GM21717 (cell line): ENCODE measurements around the gene ENTPD2.

Experiments used
- ATAC-seq: cut with Tn5 transposase; IDR thresholded peaks from one replicate; pipeline ENCODE4 v1.9.1; 2021; ENCODE audit warnings: mild to moderate bottlenecking, moderate library complexity; ENCODE audit not compliant: unreplicated experiment

ENTPD2 gene

GRCh38 chr9:137018761-137019559, 34.9 kb downstream of the ENTPD2 start:
- ATAC-seq, result no peak

- no peak for ATAC-seq
Observed at GRCh38 chr9:137017791-137018497, 35.9 kb downstream of the ENTPD2 start.

GRCh38 chr9:137017071-137017470, 36.8 kb downstream of the ENTPD2 start:
- ATAC-seq, result no peak

- ATAC-seq, result no peak
Observed at GRCh38 chr9:137016436-137016835, 37.4 kb downstream of the ENTPD2 start.

- no peak for ATAC-seq
Observed at GRCh38 chr9:137015976-137016375, 37.9 kb downstream of the ENTPD2 start.

GRCh38 chr9:137015540-137015930, 38.3 kb downstream of the ENTPD2 start:
- no peak for ATAC-seq

GRCh38 chr9:137014776-137015539, 38.9 kb downstream of the ENTPD2 start:
- no peak for ATAC-seq

- ATAC-seq, result no peak
Observed at GRCh38 chr9:137014166-137014565, 39.7 kb downstream of the ENTPD2 start.

GRCh38 chr9:137013571-137013940, 40.3 kb downstream of the ENTPD2 start:
- ATAC-seq, result no peak

GRCh38 chr9:137012694-137013570, 40.9 kb downstream of the ENTPD2 start:
- no peak for ATAC-seq

- ATAC-seq, result no peak
Observed at GRCh38 chr9:137011907-137012675, 41.8 kb downstream of the ENTPD2 start.

- ATAC-seq, result no peak
Observed at GRCh38 chr9:137011156-137011555, 42.7 kb downstream of the ENTPD2 start.

- no peak for ATAC-seq
Observed at GRCh38 chr9:137009938-137010732, 43.7 kb downstream of the ENTPD2 start.

GRCh38 chr9:137009217-137009616, 44.6 kb downstream of the ENTPD2 start:
- no peak for ATAC-seq

GRCh38 chr9:137008312-137008711, 45.5 kb downstream of the ENTPD2 start:
- no peak for ATAC-seq

- no peak for ATAC-seq
Observed at GRCh38 chr9:137007816-137008270, 46.0 kb downstream of the ENTPD2 start.

- no peak for ATAC-seq
Observed at GRCh38 chr9:137007108-137007815, 46.6 kb downstream of the ENTPD2 start.
